ENCODE data around the gene NHS.
"Not testable (repeated sequence)": the region's sequence is repeated elsewhere in the genome, so short reads cannot be mapped to it uniquely, and the experiment has no call there.

The NHS gene

DNA sequence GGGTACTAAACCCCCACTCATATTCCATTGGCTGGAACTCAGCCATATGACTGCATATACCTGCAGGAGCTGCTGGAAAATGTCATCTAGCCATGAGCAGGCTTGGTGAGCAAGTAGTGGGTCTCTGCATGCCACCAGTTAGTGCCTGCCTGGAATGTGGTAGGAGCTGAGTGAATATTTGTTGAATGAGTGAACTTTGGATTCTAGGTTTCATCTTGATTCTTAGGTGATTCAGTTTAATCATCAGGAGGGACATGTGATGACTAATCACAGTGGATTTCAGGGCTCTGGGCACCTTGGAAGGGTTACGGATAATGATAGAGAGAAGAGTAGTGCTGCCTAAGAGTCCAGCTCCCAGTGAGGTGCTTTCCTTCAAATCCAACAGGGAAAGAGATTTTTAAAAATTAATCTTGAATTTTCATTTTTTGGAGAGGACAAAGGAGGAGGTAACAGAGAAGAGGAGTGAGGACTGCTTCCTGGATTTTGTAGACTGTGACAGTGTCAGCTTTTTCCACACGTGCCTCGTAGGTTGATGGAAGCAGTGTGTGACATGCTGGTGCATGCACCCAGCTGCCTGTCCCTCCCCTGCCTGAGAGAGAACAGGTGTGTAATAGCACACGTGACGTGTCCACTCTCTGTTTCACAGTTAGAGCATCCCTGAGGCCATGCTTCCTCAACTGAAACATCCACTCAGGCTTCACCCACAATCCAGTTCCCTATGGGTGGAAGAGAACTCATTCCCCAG, 30.4 kb downstream of the NHS start:
- DNase-seq (ENCODE audit: low spot score): no peak

DNA sequence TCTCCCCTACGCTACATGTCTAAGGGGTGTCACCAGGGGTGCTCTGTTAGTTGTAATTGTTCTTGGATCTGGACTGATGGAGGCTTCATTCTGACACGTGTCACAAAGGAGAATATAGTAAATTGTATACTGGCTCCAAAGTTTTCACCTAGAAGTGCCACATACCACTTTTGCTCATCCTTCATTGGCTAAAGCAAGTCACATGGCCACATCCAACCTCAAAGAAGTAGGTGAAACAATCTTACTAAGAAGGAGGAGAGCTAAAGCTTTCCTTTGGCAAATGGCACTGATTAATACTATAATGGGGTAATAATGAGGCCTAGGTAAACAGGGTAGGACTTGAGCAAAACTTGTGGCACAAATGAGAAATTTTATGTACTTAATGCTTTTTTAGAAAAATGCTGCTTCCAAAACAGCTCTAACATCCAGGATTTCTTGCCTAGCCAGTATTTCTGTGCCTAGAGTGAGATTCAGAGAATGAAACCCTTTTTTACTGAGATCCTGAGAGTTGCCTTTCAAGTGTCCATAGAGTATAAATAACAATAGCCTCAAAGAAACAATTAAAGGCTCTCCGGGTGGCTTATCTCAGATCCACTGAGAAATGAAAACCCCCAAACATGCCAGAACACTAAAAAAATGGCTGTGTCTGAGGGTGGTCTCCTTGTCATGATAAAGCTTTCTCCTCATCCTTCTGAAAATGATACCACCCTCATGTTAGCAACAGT, 34.7 kb downstream of the NHS start:
- DNase-seq (ENCODE audit: low spot score): no peak

DNA sequence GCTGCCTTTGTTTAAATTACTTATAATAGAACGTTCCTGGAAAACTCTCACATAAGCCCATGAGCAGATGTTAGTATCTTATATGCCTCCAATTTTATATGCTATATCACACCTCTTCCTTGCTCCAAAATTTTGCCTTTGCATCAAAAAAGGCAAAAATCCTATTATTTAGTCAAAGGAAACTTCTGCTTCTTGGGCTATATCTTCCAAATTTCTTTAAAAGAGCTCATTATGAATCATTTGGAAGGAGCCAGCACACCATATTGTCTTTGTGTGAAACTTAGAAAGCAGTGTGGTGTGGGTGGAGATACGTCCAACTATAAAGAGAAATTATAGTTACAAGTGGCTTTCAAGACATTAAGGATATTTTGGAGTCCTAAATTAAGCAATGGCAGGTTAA, 35.7 kb downstream of the NHS start:
- DNase-seq (ENCODE audit: low spot score): no peak

DNA sequence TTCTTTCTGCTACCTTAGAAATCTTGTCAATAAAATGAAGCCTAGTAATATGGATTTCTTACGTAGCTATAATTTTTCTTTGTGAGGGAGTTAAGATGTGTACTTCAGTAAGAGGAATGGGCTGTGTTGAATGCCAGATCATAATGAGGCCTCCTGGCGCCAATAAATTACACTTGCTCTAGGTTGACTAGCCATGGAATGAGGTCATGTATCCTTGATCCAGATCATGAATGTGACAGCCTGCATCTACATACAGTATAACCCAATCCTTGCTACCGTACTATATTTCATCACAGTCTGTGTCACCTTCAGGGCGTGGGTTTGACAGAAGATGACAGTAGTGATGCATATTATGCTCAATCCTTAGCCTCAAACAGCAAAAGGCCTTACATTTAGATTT, 36.2 kb downstream of the NHS start:
- no peak for DNase-seq (ENCODE audit: low spot score)

DNA sequence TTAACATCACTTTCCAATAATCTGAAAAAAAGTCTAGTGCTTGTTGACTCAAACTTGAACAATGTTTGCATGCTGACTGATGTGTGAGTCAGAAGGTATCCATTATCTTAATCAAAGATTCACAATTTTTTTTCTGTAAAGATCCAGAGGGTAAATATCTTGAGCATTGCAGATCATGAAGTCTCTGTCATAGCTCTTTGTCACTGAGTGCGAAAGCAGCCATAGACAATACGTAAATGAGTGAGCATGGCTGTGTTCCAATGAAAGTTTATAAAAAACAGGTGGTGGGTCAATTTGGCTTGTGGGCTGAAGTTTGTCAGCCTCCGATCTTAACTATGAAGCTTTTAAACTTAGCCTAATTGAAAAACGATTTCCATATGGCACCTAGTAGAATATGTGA, 37.7 kb downstream of the NHS start:
- no peak for DNase-seq (ENCODE audit: low spot score)

DNA sequence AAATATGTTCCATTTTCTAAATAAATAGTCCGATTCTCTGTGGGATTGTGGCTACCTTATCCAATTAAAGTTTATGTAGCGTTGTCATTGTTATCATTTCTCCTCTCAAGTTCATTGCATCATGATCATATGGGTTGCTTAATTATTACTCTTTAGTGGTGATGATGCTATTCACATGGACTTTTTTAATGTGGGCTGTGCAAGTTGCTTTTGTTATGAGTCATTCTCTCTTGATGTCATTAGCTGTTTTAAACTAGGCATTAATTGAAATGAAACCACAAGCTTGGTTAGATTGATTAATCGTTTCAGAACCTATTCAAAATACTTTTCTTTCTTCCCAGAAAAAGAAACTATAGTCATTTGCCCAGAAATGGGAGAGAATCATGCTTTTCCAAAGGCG, 38.2 kb downstream of the NHS start:
- no peak for DNase-seq (ENCODE audit: low spot score)

DNA sequence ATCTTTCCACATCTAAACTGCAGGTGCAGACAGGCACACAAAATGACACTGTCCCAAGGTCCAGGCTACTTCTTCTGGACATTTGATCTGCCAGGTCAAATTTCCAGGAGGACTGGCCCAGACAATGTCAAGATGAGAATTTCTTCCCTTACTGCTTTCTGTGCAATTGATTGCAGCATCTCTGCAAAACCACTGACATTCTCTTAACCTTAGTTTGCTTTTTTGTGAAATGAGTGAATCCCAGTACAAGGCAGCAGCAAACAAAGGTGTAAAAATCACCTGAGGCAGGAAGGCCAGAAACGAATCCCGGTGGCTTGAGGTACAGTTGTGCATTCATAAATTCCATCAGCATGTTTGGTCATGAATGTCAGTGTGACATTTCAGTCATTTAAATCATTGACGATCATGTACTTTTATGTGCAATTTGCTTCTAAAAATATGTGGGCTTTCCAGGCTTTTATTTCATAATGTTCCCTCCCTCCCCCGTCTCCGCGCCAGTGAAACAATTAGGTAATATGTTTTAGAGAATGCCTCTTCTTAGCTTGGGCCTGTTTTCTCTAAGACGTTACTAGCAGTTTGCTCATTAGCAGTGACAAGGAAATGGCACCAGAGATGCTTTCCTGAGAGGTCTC, 39.1 kb downstream of the NHS start:
- DNase-seq (ENCODE audit: low spot score): no peak

DNA sequence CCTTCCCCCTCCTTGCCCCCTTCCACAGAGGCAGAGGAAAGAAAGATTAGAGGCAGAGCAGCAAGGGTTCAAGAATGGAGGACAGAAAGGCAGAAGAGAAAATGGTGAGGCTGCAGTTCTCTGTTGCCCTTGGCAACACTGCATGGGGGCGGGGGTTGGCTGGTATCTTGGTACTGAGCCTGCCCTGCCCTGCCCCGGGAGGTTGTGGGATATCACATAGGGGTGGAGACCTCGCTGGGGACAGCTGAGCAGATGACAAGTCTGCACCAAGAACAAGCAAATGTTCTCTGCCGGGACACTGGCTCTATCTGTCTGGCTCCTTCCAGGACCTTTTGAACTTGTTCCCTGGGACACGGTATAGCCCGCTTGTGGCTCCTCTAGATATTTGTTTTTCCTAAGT, 39.8 kb downstream of the NHS start:
- no peak for DNase-seq (ENCODE audit: low spot score)

DNA sequence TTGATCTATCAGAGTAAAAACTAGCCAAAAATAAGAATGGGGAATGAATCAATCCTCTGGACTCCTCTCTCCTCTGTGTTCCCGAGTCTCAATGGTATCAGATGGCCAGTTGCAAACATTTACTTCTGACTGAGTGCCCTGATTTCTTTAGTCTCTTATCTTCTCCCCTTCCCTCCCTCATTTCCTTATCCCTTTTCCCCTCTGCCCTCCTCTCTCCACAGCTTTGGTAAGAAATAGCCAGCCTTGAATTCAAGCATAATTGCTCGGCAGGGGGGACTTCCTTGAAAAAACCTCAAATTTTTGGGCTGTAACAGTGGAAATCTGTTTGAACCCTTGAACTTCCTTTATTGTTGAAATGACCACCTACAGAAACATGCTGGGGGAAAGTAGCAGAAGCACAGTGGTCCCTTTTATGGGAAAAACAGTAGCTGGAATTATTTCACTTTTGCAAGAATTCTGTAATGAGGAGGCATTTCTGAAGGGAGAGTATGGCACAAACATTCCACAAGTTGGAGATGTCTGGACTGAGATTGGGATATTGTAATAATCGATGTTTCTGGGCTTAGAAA, 40.3 kb downstream of the NHS start:
- no peak for DNase-seq (ENCODE audit: low spot score)

DNA sequence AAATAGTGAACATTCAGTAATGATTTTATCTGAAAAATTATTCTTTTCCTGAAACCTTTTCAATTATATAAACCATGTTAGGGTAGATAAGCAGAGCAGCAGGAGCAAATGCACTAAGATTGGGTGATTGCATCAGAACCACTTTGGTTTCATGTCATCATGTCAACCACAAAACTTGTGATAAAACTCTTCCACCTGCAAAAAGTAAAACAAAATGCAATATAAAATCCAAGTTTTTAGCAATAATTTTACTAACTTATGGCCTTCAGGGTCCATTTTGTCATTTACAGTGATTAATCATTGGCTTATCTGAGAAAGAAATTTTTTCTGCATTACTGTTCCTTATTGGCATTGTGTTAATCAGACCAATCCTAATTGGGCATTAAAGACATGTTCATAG, 42.4 kb downstream of the NHS start:
- no peak for DNase-seq (ENCODE audit: low spot score)

DNA sequence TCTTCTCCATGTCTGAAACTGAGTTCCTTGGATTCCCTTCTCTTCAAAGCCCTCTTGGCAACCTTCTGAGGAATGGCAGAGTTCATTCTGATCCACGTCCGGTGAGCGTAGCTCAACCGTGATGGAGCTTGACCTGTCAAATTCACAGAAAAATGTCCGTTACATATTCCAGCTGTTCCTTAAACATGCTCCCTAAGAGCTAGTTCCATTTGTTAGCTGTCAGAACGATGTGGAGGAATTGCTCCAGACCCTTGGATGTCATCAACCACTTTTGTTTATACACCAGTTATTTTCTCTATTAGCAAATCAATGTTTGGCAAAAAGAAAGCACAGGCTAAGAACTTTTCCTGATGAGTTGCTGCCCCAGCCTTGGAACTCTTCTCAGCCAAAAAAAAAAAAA, 50.1 kb downstream of the NHS start:
- DNase-seq (ENCODE audit: low spot score): no peak

DNA sequence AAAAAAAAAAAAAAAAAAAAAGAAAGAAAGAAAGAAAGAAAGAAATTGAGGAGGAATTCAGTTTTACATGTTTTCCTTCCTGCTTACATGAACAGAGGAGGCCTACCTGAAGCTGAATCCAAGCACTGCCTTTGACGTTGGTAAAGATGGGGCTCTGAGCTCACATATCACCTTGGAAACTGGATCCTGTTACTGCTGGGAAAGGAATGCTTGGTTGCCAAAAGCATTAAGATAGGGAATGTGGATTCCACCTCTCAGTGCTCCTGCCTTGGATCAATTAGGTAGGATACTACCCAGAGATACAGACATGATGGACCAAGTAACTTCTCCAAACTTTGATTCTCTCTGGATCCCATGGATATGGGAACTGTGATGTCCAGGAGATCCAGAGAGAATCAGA, 50.6 kb downstream of the NHS start:
- DNase-seq (ENCODE audit: low spot score): no peak

DNA sequence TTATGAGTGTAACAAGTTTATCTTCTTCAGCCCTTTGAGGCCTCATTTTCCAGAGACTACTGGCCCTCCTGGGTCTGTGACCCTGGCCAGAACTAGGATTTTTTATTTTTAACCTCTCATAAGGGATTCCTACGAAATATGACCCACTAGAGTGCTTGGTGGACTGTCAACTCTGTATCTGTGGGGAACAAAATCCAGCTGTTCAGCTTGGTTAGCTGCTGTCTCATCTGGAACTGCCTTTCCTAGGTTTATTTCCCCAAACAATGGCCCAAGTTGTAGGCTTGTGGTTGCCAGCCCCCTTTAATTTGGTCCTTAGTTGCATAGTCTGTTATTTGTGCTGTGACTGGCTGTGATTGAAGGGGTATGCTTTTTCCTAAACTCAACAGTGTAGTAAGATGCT, 56.2 kb downstream of the NHS start:
- no peak for DNase-seq (ENCODE audit: low spot score)

DNA sequence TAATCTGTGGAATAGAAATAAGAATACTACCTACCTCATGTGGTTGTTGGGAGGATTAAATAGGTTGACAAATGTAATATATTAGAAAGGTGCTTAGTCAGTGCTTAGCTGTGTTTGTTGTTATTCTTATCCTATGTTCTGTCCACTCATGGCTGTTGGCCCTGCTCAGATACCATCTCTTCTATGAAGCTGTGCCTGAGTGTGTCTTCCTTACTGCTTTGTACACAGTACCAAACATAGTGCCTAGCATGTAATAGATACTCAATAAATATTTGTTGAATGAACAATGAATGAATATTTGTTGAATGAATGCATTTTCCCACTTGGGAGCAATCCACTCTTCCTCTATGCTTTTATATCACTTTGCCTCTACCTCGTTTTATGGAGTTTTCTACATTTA, 57.2 kb downstream of the NHS start:
- DNase-seq (ENCODE audit: low spot score): no peak

DNA sequence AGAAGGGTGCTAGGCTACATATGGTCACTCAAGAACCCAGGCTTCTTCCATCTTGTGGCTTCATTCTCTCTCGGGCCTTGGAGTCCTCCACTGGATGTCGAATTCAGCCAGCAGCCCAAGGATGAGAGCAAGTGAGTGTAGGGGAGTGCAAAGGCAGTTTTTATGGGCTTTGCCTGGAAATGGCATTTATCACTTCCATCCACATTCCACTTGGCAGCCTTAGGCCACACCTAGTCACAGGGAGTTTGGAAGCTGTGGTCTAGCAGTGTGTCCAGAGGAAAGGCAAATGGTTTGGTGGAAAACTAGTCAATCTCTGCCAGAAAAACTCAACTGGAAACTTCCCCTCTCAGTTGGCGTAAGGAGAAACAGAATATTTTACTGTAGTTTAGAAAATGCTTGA, 59.0 kb downstream of the NHS start:
- DNase-seq (ENCODE audit: low spot score): no peak

DNA sequence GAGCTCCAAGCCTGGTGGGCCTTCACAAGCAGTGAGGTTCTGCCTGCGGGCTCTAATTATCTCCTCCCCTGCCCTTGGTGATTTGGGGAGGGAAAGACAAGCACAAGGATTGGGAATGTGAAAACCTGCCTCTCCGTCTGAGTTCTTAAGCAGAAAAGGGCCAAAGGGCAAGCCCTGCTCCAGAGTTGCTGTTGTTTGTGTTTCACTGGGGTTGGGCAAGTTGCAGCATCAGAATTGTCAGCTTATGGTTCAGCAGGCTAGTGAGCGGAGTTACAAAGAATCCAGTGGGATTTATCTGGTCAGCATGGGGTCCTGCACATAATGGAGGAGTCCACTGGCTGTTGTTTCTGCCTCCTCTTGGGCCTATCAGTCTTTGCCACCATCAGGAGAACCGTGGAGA, 60.5 kb downstream of the NHS start:
- no peak for DNase-seq (ENCODE audit: low spot score)

DNA sequence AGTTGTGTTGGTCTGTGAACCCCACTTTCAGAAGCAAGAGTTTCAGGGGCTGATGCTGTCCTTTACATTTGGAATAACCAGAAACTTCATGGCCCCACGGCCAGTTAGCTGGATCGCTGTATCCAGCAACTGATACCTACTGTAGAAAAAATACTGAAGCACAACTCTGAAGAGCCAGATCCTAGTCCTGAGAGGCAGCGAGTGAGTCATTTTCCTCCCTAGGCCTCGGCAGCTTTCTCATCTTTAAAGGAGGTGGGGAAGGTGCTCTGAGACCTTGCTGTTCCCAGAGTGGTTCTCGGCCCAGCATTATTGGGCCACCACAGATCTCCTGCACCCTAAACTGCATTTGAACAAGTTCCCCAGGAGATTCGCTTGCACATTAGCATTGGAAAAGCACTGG, 63.2 kb downstream of the NHS start:
- DNase-seq (ENCODE audit: low spot score): no peak

DNA sequence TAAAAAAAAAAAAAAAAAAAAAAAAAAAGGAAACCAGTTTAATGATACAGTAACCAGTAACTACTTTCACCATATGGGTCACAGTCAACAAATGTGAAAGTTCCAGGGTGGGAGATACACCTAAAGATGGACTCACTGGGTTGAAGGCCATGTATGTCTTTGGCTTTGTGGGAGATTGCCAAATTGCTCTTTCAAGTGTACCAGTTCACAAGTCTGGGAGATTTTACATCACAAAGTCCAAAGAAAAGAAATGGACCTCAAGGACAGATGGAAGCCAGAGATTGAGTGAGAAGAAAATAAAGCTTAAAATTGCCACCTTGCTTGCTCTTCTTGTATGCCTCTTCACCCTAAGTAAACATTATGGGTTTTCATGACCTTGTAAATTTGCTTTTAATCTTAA, 65.3 kb downstream of the NHS start:
- no peak for DNase-seq (ENCODE audit: low spot score)

DNA sequence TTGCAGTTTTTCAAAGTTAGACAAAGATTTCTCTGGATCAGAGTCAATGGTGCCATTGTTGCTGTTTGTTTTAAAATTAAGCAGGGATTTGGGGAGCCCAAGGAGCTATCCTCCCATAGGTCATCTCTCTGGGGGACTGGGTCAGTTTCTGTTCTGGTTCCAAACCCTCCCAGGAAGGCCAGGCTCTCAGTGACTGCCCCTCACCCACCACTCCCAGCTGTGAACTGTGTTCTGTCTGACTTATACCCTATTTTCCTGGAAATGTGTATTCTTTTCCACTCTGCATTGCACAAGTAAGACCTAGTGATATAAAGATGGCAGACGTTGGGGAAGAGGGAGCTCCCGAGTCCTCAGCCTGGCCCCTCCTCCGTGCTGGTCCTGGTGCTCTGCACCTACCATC, 65.8 kb downstream of the NHS start:
- DNase-seq (ENCODE audit: low spot score): no peak

DNA sequence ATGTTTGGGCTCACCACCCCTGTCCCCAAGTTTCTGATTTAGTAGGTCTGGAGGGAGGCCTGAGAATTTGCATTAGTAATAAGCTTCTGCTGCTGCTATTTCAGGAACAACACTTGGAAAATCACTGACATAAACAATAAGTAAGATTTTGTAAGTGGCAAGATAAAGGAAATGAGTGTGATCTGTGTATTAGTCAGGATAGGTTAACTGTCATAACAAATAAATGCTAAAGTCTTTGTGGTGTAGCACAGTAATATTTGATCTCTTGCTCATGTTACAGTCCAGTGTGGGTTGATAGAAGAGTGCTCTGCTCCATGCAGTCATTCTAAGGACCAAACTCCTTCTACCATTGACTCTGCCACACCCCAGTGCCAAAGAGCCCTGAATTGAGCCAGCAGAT, 67.0 kb downstream of the NHS start:
- DNase-seq (ENCODE audit: low spot score): no peak

DNA sequence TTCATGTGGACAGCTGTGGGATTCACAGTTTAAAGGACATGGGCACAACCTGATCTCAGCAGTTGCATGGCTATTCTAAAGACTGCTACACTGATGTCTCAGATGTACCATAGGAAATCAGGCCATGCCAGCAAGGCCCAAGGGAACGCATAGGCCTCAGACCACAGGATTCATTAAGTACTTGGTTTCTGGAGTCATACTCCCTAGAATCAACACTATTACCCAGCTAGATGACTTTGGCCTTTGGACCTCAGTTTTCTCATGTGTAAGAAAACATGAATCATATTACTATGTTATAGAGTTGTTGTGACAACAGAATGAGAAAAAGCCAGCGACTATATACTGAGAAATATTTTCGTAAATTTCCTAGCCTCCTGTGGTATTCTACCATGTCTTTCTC, 67.9 kb downstream of the NHS start:
- no peak for DNase-seq (ENCODE audit: low spot score)

DNA sequence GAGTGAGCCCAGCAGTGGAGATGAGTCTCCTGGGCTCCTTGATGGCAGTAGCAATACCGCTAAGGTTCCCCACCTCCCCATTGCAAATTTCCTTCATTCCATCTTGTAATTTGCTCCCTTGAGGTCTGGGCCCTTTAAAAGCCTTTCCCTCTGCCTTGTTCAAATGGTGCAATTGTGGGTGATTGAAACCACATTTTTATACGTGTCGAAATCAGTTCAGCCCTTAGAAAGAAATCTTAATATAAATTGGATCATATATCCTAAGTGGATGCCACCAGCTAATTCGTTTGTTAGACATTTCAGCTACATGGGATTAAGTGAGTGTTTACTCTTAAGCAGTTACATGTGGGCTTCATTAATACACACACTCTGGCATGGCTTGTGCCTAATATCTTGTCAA, 68.6 kb downstream of the NHS start:
- no peak for DNase-seq (ENCODE audit: low spot score)

DNA sequence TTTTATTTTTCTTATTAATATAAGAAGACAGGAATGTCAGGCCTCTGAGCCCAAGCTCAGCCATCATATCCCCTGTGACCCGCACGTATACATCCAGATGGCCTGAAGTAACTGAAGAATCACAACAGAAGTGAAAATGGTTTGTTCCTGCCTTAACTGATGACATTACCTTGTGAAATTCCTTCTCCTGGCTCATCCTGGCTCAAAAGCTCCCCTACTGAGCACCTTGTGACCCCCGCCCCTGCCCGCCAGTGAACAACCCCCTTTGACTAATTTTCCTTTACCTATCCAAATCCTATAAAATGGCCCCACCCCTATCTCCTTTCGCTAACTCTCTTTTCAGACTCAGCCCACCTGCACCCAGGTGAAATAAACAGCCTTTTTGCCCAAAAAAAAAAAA, 71.3 kb downstream of the NHS start:
- DNase-seq (ENCODE audit: low spot score): not testable (repeated sequence)

Measured in CD4-positive, alpha-beta T cell treated with Interleukin-2 at 100 ng/mL for 4 hours (primary cell).